IgD-negative memory B cell (primary cell): ENCODE measurements around the gene RNF183. TPM values are rescaled to one million over a fixed set of nuclear protein-coding genes. Genes with fewer than 3 reads are reported as not detected.

Experiments used
- H3K27ac Mint-ChIP-seq, 3 donors: one replicate each; pipeline ENCODE4 v1.8.0; 2020 to 2022; ENCODE audit warnings: mild to moderate bottlenecking in 3 of 3, mixed read lengths in 3 of 3, moderate library complexity in 1 of 3
- H3K27me3 Mint-ChIP-seq: one replicate; pipeline ENCODE4 v1.8.0; 2021; ENCODE audit warnings: mixed read lengths
- H3K36me3 Mint-ChIP-seq: one replicate; pipeline ENCODE4 v1.8.0; 2020; ENCODE audit warnings: mild to moderate bottlenecking, mixed read lengths
- H3K4me1 Mint-ChIP-seq, 3 donors: one replicate each; pipeline ENCODE4 v1.8.0; 2020 to 2022; ENCODE audit warnings: mixed read lengths in 3 of 3, mild to moderate bottlenecking in 1 of 3
- H3K4me3 Mint-ChIP-seq, 4 donors: one replicate each; pipeline ENCODE4 v1.8.0; 2020 to 2022; ENCODE audit warnings: mild to moderate bottlenecking in 4 of 4, mixed read lengths in 4 of 4, moderate library complexity in 3 of 4
- H3K9me3 Mint-ChIP-seq, 3 donors: one replicate each; pipeline ENCODE4 v1.8.0; 2020 to 2021; ENCODE audit warnings: mixed read lengths in 3 of 3, mild to moderate bottlenecking in 1 of 3
- polyA plus RNA-seq: library from polyadenylated mRNA; unstranded; fragments of 300-500 nt; fragmentation: Illumina TruSeq; gene quantifications from one replicate; pipeline ENCODE4 v1.2.3, GENCODE V29; 2021

The RNF183 gene
- polyA plus RNA-seq, result not detected

GRCh38 chr9:113302792-113303418 lies at the start of gene RNF183:
RNF183 (minus strand) TSS chr9:113303376; CDS start chr9:113298184, 5,192 bp downstream.
- no peak within 1 kb of the TSS for H3K4me3 Mint-ChIP-seq
- no peaks in the 10 kb centered on the region for H3K9me3 Mint-ChIP-seq
- H3K36me3 Mint-ChIP-seq, result no peaks in the 10 kb centered on the region
- peaks cover 15% of the 10 kb centered on the region for H3K27me3 Mint-ChIP-seq
- peaks cover 0 to 3% (median 0%) of the 10 kb centered on the region in 3 donors for H3K4me1 Mint-ChIP-seq
- no peak within 1 kb of the TSS for H3K27ac Mint-ChIP-seq

GRCh38 chr9:113352411-113352810 lies 49.2 kb upstream of the RNF183 start:
- Mint-ChIP-seq H3K9me3 (no peaks in the 10 kb centered on the region), H3K27me3 (peaks cover 20% of the 10 kb centered on the region), H3K36me3 (no peaks in the 10 kb centered on the region), H3K27ac (no peak overlapping the region), H3K4me1 (peaks cover 11 to 17% (median 12%) of the 10 kb centered on the region in 3 donors), H3K4me3 (no peak overlapping the region)

GRCh38 chr9:113352006-113352405 lies 48.8 kb upstream of the RNF183 start:
- Mint-ChIP-seq H3K9me3 (no peaks in the 10 kb centered on the region), H3K36me3 (no peaks in the 10 kb centered on the region), H3K27ac (no peak overlapping the region), H3K4me1 (peaks cover 11 to 17% (median 12%) of the 10 kb centered on the region in 3 donors), H3K27me3 (peaks cover 20% of the 10 kb centered on the region), H3K4me3 (no peak overlapping the region)

- Mint-ChIP-seq H3K9me3 (no peaks in the 10 kb centered on the region), H3K27me3 (peaks cover 20% of the 10 kb centered on the region), H3K36me3 (no peaks in the 10 kb centered on the region), H3K27ac (peak overlapping the region in 1 of 3 donors; percentile 67), H3K4me1 (peaks cover 11 to 17% (median 12%) of the 10 kb centered on the region in 3 donors), H3K4me3 (peak overlapping the region in 3 of 4 donors; percentile 64 to 92 (median 92))
Measured at GRCh38 chr9:113350937-113351336, 47.8 kb upstream of the RNF183 start.

- Mint-ChIP-seq H3K36me3 (no peaks in the 10 kb centered on the region), H3K4me1 (peaks cover 11 to 17% (median 12%) of the 10 kb centered on the region in 3 donors), H3K27ac (peak overlapping the region in 1 of 3 donors; percentile 67), H3K9me3 (no peaks in the 10 kb centered on the region), H3K27me3 (peaks cover 20% of the 10 kb centered on the region), H3K4me3 (peak overlapping the region; percentile 64 to 92 (median 86))
Measured at GRCh38 chr9:113350107-113350661, 47.0 kb upstream of the RNF183 start.

- Mint-ChIP-seq H3K36me3 (no peaks in the 10 kb centered on the region), H3K4me3 (peak within 1 kb of the TSS; percentile 81 to 92 (median 86)), H3K27ac (peak within 1 kb of the TSS in 1 of 3 donors; percentile 67), H3K27me3 (peaks cover 20% of the 10 kb centered on the region), H3K4me1 (peaks cover 11 to 17% (median 12%) of the 10 kb centered on the region in 3 donors), H3K9me3 (no peaks in the 10 kb centered on the region)
Measured at GRCh38 chr9:113349445-113350094, 46.4 kb upstream of the RNF183 start, which contains the start of gene BSPRY. BSPRY (plus strand) TSS chr9:113349541; CDS start chr9:113349580, 39 bp downstream.

GRCh38 chr9:113349066-113349444 lies 45.9 kb upstream of the RNF183 start:
- H3K27me3 Mint-ChIP-seq, result peaks cover 20% of the 10 kb centered on the region
- no peak overlapping the region for H3K27ac Mint-ChIP-seq
- no peaks in the 10 kb centered on the region for H3K9me3 Mint-ChIP-seq
- peaks cover 11 to 17% (median 12%) of the 10 kb centered on the region in 3 donors for H3K4me1 Mint-ChIP-seq
- H3K4me3 Mint-ChIP-seq, result peak overlapping the region; percentile 78 to 83 (median 80)
- H3K36me3 Mint-ChIP-seq, result no peaks in the 10 kb centered on the region

- no peaks in the 10 kb centered on the region for H3K9me3 Mint-ChIP-seq
- peak overlapping the region in 1 of 3 donors; percentile 80 for H3K27ac Mint-ChIP-seq
- no peaks in the 10 kb centered on the region for H3K36me3 Mint-ChIP-seq
- peaks cover 11 to 17% (median 12%) of the 10 kb centered on the region in 3 donors for H3K4me1 Mint-ChIP-seq
- peaks cover 20% of the 10 kb centered on the region for H3K27me3 Mint-ChIP-seq
- H3K4me3 Mint-ChIP-seq, result peak overlapping the region in 3 of 4 donors; percentile 25 to 81 (median 57)
Measured at GRCh38 chr9:113348437-113348836, 45.3 kb upstream of the RNF183 start.

GRCh38 chr9:113345671-113346070 lies 42.5 kb upstream of the RNF183 start:
- Mint-ChIP-seq H3K4me3 (no peak overlapping the region), H3K4me1 (peaks cover 3 to 8% (median 5%) of the 10 kb centered on the region in 3 donors), H3K27me3 (peaks cover 7% of the 10 kb centered on the region), H3K36me3 (no peaks in the 10 kb centered on the region), H3K9me3 (no peaks in the 10 kb centered on the region), H3K27ac (no peak overlapping the region)

GRCh38 chr9:113345190-113345589 lies 42.0 kb upstream of the RNF183 start:
- H3K27ac Mint-ChIP-seq, result no peak overlapping the region
- H3K27me3 Mint-ChIP-seq, result peaks cover 2% of the 10 kb centered on the region

GRCh38 chr9:113343732-113344231 lies 40.6 kb upstream of the RNF183 start:
- Mint-ChIP-seq H3K27me3 (no peaks in the 10 kb centered on the region), H3K27ac (no peak overlapping the region), H3K4me1 (peaks cover 2 to 7% (median 5%) of the 10 kb centered on the region in 3 donors), H3K4me3 (no peak overlapping the region), H3K9me3 (no peaks in the 10 kb centered on the region), H3K36me3 (no peaks in the 10 kb centered on the region)

More at GRCh38 chr9:113345190-113345589, 42.0 kb upstream of the RNF183 start:
- H3K4me3 Mint-ChIP-seq, result no peak overlapping the region
- H3K4me1 Mint-ChIP-seq, result peaks cover 4 to 9% (median 4%) of the 10 kb centered on the region in 3 donors
- H3K36me3 Mint-ChIP-seq, result no peaks in the 10 kb centered on the region
- H3K9me3 Mint-ChIP-seq, result no peaks in the 10 kb centered on the region

GRCh38 chr9:113341712-113342410 lies 38.7 kb upstream of the RNF183 start:
- Mint-ChIP-seq H3K4me3 (peak overlapping the region in 1 of 4 donors; percentile 60), H3K4me1 (peaks cover 2 to 7% (median 5%) of the 10 kb centered on the region in 3 donors), H3K27ac (no peak overlapping the region), H3K27me3 (no peaks in the 10 kb centered on the region), H3K9me3 (no peaks in the 10 kb centered on the region), H3K36me3 (no peaks in the 10 kb centered on the region)

GRCh38 chr9:113340011-113340699 lies 37.0 kb upstream of the RNF183 start, which contains the start of gene WDR31:
WDR31 (minus strand) TSS chr9:113340275; CDS start chr9:113332022, 8,253 bp downstream.
- no peaks in the 10 kb centered on the region for H3K9me3 Mint-ChIP-seq
- peak within 1 kb of the TSS; percentile 83 to 94 (median 89) for H3K4me3 Mint-ChIP-seq
- no peaks in the 10 kb centered on the region for H3K36me3 Mint-ChIP-seq
- H3K4me1 Mint-ChIP-seq, result peaks cover 2 to 7% (median 5%) of the 10 kb centered on the region in 3 donors
- H3K27ac Mint-ChIP-seq, result peak within 1 kb of the TSS in 2 of 3 donors; percentile 66 to 88
- H3K27me3 Mint-ChIP-seq, result no peaks in the 10 kb centered on the region

GRCh38 chr9:113337714-113338113 lies 34.5 kb upstream of the RNF183 start:
- H3K27ac Mint-ChIP-seq, result no peak overlapping the region
- peak overlapping the region in 3 of 4 donors; percentile 17 to 43 (median 31) for H3K4me3 Mint-ChIP-seq
- H3K36me3 Mint-ChIP-seq, result no peaks in the 10 kb centered on the region
- peaks cover 2 to 7% (median 5%) of the 10 kb centered on the region in 3 donors for H3K4me1 Mint-ChIP-seq
- H3K9me3 Mint-ChIP-seq, result no peaks in the 10 kb centered on the region
- no peaks in the 10 kb centered on the region for H3K27me3 Mint-ChIP-seq
